ENCODE data around the gene RIC8B.
A peak's percentile ranks its signal among the peaks of the same experiment; 100 is the strongest.

Gene RIC8B

DNA sequence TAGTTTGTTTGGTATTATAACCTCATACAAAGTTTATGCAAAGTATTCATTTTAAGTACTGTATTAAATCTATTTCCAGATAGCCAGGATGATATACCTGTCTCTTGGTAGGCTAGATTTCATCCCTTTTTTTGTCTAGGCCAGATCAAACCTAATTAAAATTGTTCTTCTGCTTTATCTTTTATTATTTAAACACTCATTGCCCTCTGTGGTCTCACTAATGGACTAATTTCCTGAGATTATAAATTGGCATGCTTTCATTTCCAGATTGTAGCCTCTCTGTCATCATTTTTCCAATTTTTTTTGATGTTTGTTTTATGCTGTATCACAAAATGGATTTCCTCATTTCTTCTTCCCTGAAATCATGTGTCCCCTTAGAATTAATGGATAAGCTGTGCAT lies 95.6 kb downstream of the RIC8B start:
- DNase-seq, result no peak

DNA sequence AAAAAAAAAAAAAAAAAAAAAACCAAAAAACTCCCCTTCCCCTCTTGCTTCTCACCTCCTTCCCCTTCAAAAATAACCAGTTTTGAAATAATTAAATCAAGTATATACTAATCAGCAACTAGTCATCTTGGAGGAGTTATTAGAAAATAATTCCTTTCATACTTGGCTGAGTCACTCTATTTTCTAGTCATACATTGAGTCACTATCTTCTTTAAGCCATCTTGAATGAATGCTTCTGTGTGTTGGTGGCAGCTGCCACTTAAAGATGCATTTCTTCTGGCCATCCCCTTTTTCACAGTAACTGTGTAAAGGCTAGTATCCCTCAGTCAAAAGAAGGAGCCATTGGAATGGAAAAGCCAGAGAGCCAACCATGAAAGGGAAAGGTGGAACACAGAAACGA lies 97.0 kb downstream of the RIC8B start:
- DNase-seq, result no peak

DNA sequence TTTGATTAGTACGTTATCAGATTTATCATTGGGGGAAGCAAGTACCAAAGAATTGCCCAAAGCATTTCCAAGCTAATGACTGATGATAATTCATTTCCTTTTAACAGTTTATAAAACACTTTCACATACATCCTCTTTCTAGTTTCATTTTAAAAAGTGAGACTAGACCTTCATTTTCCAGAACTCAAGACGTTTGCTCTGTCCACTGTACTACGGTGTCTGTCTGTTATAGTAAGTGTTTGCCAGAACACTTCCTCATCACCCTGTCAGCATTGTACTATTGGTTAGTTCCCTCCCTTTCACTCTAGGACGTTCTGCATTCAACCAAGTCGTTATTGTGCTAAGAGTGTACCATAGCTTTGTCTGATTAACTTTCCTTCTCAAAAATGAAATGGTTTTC lies 99.5 kb downstream of the RIC8B start:
- DNase-seq, result no peak

DNA sequence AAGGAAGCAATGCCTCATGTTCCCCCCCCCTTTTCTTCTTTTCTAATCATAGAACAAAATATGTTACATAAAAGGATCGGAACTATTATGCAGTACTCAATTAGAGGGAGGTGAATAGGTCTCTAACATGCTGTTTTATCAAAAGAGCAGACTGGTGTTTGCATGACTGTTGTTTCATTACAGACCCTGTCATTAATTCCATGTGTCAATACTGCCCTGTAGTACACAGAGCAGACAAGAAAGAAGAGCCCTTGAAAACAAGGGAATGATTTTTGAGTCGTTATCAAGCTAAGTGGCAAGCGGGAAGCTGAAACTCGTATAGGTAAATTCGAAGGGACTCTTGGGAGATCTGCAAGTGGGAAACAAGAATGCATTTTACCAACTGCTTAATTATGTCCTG lies 104.3 kb downstream of the RIC8B start:
- no peak for DNase-seq

DNA sequence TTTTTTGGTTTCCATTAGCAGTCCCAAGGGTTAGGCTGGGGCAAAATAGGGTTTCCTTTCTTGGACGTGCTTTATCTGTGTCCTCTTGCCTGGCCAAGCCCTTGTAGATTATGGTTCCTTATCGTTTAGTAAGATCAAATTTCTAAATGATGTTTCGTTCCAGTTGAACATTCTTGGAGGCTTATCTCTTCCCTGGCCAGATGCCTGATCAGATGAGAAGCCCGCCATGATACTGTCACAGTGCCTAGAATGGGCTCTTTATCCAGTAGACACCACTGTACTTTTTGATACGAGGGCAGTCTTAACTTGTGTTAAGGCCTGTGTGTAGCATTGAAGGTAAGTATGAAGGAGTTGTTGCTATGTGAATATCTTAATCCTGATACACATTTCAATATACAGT lies 105.1 kb downstream of the RIC8B start:
- DNase-seq, result no peak

DNA sequence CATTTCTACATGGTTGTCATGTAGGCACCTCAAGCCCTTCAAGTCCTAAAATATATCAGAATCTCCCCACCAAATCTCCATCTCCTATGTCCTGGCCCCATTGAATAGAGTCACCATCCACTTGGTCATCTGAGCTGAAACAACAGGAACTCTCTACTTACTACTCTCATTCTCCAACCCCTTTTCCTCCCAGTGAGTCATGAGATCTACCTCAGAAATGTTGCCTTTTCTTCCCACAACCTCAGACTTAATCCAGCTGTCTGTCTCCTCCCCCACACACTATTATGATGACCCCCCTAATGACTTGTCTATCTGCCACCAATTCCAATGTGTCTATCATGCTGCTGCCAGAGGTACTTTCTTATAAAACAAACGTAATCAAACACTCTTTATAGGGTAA lies 108.9 kb downstream of the RIC8B start:
- no peak for DNase-seq

DNA sequence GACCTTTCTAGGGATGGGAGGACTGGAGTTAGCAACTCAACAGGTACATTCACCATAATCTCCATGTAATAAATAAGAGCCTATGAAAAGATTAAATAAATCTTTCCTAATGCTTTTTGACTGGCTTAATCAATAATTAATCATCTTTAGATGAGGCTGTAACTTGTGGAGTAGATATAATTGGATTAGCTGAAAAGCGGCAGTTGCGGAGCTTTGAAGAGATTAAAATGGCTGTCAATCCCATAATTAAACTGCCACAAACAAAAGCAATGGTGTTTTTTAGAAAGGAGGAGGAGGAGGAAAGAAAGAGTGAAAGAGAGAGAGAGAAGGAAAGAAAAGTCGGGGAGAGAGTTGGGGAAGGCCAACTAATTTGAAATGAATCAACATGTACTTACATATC lies 110.5 kb downstream of the RIC8B start:
- DNase-seq, result no peak

DNA sequence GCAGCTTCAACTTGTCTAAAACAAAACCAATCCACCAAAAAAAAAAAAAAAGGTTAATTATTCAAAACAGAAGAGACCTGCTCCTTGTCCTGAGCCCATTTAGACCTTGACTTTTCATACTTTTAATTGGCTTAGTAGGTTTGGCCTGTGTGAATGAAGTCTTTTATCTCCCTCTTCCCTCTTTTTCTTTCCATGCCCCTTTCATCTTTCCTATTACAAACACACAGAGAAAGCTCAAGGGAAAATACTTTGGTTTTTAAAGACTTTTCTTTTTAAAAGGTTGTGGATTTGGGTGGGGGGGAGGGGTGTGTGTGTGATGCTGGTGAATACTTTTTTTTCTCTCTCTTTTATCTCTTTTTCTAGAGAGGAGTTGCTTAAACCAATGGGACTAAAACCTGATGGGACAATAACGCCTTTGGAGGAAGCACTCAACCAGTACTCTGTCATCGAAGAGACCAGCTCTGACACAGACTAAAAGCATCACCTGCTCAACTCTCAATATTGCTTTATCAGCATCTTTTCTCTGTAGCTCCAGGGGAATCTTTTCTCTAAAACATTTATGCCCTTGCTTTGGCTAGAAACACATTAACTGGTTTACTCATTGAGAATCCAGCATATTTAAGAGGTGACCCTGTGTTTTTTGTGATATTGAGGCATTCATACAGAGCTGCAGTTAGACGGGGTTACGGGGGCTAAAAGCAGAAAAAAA lies 111.2 kb downstream of the RIC8B start:
- no peak for DNase-seq

DNA sequence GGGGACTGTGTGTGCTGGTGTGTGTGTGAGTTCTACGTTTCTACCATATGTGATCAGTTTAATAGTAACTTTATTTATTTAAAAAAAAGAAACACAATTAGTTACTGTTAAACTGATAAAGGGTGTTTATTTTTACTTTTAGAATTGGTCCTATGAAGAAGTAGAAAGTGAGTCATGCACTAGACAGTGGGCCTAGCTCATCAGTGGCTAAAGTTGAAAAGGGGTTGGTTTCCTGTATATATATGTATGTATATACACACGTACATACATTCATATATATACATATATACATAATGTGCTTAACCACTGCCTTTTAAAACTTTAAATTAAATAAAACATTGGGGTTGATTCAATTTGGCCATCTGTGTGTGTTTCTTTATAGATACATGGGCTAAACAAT lies 112.5 kb downstream of the RIC8B start:
- no peak for DNase-seq

DNA sequence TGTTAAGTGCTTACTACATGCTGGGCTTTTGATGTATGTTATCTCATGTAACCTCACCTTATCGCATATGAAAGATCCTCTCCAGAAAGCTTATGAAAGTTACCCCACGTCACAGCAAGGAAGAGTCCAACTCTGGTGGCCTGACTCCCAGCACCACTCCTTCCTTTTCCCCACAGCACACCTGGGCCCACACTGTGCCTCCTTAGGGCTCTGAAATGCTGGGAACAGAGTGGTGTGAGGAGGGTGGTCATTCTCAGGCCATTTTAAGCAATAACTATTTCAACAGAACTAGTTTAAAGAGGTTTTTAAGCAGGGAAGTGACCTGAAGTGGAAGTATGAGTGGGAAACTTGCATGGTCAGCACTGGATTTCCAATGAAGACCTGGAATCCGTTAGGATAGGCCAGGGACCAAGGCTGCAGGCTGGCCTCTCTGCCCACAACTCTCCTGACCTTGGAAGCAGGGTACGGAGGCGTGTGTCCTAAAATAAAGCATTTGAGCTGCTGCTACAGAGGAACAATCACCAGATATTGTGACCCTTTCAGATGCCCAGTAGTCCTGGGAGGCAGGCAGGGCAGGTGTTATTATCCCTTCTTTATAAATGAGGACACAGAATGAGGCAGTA lies 114.0 kb downstream of the RIC8B start:
- no peak for DNase-seq

DNA sequence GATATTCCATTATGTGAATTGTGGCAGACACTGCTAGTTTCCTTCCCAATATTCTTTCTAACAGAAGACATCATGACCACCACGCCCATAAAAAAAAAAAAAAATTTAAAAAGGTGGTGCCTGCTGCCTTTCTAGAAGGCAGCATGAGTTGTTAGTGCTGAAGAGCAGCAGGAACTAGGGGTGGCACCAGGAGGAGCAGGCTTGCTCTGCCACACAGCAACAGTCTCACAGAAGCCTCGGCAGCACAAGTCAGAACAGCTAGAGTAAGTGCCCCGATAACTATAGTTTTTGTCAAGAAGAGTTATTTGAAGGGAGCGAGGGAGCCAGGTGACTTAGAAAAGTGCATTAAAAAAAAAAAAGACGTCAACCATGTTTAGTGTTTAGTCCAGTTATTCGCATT lies 114.8 kb downstream of the RIC8B start:
- DNase-seq, result no peak

DNA sequence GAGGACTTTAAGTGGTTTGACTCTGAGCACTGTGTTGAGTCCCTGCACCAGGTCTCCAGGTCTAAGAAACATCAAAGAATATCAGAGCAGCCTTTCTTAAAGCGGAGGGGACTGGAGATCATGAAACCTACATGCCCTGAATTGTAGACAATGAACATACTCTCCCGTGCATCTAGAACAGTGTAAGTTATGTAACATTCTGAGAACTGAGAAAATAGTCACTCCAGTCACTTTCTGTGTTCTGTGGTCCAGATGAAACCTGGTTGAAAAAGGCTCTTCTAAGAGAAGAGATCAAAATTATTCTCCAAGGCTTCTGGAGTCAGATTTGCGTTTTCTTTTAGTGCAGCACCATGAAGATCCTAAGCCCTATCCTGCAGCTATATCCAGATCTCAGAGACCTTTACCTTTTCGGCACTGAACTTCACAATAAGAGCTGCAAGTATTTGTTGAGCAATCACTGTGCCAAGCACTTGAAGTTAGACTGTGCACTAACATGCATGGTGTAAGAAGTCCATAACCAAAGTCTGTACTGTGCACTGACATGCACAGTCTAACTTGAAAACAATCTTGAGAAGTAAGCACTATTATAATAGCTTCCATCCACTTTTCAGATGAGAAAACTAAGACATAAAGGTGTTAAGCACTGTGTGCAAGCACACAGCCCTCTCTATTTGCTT lies 115.6 kb downstream of the RIC8B start:
- DNase-seq, result no peak

DNA sequence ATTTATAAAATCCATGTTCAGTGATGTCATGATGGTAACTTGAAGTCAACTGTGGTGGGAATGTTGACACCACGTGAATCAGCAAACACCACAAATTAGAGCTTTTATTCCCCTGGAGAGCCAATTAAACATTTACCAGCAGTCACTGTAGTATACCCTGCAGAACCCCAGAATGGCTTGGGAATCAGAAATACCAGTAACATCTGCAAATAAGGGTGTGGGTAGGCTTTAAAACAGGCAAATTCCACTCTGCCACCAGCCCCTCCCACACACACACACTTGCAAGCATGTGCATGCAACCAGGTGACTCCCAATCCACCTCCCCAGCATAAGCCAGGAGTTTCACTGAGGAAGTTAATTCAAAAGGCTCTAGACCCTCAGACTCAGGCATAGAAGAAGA lies 117.6 kb downstream of the RIC8B start:
- no peak for DNase-seq

DNA sequence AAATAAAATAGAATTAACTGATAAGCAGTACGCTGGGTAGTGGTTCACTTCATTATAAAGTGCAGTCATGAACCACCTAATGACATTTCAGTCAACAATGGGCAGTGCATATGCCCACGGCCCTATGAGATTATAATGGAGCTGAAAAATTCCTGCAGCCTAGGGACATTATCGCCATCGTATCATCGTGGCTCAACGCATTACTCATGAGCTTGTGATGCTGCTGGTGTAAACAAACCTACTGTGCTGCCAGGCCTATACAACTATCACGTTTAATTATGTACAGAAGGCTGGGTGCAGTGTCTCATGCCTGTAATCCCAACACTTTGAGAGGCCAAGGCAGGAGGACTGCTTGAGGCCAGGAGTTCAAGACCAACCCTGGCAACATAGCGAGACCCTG lies 119.0 kb downstream of the RIC8B start:
- DNase-seq, result no peak

DNA sequence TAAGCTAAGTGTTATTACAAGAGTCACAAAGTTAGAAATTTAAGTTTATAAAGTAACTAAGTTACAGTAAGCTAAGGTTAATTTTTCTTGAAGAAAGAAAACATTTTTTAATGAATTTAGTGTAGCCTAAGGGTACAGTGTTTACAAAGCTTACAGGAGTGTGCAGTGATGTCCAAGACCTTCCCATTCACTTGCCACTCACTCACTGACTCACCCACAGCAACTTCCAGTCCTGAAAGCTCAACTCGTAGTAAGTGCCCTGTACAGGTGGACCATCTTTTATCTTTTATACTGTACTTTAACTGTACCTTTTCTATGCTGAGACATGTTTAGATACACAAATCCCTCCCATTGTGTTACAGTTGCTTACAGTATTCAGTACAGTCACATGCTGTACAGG lies 120.3 kb downstream of the RIC8B start:
- DNase-seq, result no peak

DNA sequence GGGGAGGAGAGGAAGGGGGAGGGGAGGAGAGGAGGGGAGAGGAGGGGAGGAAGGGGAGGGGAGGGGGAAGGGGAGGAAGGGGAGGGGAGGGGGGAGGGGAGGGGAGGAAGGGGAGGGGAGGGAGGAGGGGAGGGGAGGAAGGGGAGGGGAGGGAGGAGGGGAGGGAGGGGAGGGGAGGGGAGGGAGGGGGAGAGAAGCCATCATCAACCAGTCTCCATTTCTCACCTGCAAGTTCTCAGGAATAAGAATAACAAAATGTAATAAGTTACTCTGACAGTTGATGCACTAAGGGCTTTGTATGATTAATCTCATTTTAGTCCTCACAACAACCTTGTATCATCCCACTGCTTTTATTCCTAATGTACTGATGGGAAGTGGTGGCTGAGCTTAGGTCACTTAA lies 122.1 kb downstream of the RIC8B start:
- no peak for DNase-seq

DNA sequence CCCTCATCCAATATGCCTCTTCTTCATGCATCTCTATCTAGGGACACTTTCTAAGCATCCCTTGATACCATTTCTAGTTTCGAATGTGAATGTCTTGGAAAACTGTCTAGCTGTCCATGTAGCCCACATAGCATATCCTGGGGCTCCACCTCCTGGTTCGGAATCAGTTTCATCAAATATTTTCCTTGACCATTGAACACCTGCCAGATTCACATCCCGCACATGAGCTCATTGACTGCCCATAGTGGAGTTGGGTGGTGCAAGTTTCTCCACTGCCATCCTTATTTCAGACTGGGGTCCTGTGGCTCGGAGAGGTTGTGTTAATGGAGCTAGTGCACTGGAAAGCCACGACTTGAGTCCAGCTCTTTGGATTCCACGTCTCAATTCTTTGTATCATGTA lies 122.6 kb downstream of the RIC8B start:
- DNase-seq, result no peak

DNA sequence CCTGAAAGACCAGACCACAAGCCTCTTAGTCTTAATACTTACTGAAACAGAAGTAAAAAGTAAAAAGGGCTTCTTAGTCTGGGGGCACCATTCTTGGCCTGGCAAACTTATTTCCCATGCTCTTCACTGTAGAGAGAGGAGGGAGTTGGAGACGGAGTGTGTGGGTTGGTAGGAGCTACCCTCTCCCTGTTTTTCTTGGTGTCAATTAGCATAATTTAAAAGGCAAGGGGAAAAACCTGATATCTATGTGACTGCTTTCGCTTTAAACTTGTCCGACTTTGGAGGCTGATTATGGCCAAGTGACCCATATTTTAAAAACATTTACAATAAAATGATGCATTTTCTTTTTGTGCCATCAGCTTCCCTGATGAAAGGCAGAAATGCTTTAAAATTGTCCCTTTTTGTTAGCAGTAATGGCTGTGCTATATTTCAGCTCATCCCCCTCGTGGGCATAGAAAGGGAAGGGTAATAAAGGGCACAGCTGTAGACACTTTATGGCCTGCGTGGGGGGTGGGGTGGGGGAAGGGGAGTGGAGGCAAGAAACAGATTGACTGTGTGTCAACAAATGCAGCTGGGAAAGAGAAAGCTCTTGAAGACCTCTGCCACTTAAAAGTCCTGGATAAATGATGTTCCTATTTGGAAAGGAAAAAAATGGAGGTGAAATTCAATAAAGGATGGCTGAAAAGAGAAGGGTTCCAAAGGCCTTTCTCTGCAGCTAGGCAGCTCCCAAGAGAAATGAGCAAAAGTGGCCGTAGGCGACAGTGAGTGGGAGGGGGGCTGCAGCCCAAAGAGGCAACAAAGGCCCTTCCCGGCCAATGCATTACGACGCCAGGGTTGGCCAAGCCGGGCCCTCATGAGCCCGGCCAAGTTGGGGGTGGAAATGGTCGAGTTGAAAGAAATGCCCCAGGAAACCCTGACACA lies 123.8 kb downstream of the RIC8B start:
- DNase-seq, result no peak

DNA sequence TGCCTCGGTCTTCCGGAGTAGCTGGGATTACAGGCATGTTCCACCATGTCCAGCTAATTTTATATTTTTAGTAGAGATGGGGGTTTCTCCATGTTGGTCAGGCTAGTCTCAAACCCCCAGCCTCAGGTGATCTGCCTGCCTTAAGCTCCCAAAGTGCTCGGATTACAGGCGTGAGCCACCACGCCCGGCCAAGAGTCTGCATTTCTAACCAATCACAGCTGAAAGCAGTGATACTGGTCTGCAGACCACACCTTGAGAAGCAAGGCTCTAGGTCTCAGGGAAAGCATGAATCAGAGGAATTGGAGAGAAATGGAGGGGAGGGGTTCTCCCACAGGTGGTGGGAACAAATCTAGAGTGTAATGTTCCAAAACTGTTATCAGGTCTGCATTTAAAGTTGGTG lies 126.1 kb downstream of the RIC8B start:
- DNase-seq, result no peak

DNA sequence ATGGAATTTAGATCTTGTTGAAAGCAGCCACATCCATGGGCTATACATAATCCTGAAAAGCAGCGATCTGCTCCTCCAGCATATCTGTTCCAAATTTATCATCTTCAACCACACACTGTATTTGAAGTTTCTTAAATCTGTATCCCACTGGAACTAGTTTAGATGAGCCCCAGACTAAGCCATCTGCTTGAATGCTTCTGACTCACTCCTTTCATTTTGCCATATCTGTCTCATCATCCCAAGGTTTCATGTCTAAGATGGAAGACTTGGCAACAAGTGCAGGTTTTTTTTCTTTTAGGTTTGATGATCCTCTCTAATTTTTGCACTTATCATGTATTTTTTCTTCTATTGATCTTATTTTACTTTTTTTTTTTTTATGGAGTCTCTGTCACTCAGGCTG lies 126.8 kb downstream of the RIC8B start:
- no peak for DNase-seq

DNA sequence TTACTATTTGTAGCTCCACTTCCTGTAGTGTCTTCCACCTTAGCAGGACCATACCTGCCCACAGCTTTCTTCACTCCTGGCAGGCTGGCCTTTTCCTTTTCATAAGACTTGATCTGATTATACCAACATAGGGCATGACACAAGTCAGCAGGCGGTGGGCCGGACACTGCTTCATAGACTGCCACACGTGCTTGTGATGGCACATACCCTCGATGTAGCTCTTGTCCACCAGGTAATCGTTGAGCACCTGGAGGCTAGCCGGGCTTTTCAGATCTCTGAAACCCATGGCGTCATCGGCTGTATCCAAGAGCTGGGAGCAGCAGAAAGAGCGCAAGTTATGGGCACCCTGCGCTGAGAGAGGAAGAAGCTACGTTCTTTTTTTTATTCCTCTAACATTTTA lies 127.6 kb downstream of the RIC8B start:
- DNase-seq, result no peak

DNA sequence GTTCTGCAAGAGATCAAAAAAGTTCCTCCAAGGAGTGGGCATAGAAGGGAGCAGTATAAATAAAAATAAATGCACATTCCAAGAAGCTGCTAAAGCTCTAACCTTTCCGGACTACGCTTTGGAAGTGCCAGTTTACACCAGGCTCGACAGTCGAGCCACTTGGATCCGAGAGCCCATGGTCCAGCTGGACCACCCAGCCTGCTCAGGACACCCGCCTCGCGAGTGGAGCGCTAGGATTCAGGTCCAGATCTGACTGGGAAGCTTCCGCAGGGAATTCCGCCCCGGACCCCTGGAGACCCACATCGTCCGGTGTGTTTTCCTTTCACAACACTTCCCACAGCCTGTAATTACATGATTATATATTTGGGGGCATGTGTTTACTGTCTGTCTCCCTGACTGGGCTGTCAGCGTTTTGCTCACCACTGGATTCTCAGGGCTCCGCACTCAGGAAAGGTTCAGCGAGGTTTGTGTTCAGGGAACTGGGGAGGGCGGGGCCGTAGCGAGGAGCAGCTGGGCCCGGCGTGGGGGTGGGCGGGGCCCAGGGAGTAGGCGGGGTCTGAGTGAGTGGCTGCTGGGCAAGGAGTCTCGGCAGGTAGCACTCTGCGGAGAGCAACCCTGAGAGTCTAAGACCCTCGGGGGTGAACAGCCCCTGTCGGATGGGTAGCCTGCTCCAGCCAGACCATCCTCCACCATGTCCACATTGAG lies 128.9 kb downstream of the RIC8B start:
- DNase-seq, result peak; percentile 64

DNA sequence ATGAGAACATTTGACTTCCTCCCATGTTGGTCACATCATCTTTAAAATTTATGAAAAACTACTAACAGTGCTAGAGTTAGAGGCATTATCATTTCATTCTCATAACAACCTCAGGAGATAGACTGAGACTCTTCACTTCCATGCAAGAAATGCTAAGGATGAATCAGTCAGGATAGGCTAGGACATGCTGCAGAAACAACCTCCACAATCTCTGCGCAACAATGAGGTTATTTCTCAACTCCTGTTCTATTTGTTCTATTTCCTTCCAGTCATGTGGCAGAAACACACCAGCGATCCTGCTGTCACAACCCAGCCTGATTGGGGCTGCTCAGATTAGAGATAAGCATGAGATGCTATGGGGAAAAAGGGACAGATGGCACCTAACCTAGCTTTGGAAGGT lies 132.2 kb downstream of the RIC8B start:
- no peak for DNase-seq
